Measurements from ENCODE around the gene GPR180.

Gene GPR180

GRCh38 chr13:94601446-94602431 lies at the start of gene GPR180:
GPR180 (plus strand) TSS chr13:94601857; CDS start chr13:94601928, 71 bp downstream.
- peak; percentile 75 for DNase-seq (ENCODE audit: low read depth)

- DNase-seq (ENCODE audit: low read depth) = no peak
Observed at GRCh38 chr13:94552095-94552494, 49.6 kb upstream of the GPR180 start.

- DNase-seq (ENCODE audit: low read depth) = no peak
Observed at GRCh38 chr13:94553766-94554165, 47.9 kb upstream of the GPR180 start.

GRCh38 chr13:94556041-94556440 lies 45.6 kb upstream of the GPR180 start:
- no peak for DNase-seq (ENCODE audit: low read depth)

GRCh38 chr13:94556621-94557020 lies 45.0 kb upstream of the GPR180 start:
- no peak for DNase-seq (ENCODE audit: low read depth)

GRCh38 chr13:94557684-94558235 lies 43.9 kb upstream of the GPR180 start:
- DNase-seq (ENCODE audit: low read depth) = no peak

- DNase-seq (ENCODE audit: low read depth) = no peak
Observed at GRCh38 chr13:94558716-94559115, 42.9 kb upstream of the GPR180 start.

GRCh38 chr13:94559222-94559795 lies 42.3 kb upstream of the GPR180 start:
- no peak for DNase-seq (ENCODE audit: low read depth)

GRCh38 chr13:94560116-94560515 lies 41.5 kb upstream of the GPR180 start:
- no peak for DNase-seq (ENCODE audit: low read depth)

- no peak for DNase-seq (ENCODE audit: low read depth)
Observed at GRCh38 chr13:94561126-94561525, 40.5 kb upstream of the GPR180 start.

- DNase-seq (ENCODE audit: low read depth) = no peak
Observed at GRCh38 chr13:94567581-94567980, 34.1 kb upstream of the GPR180 start.

GRCh38 chr13:94568443-94568842 lies 33.2 kb upstream of the GPR180 start:
- no peak for DNase-seq (ENCODE audit: low read depth)

- no peak for DNase-seq (ENCODE audit: low read depth)
Observed at GRCh38 chr13:94569615-94570014, 32.0 kb upstream of the GPR180 start.

- DNase-seq (ENCODE audit: low read depth) = no peak
Observed at GRCh38 chr13:94579063-94579462, 22.6 kb upstream of the GPR180 start.

GRCh38 chr13:94583926-94584325 lies 17.7 kb upstream of the GPR180 start:
- no peak for DNase-seq (ENCODE audit: low read depth)

GRCh38 chr13:94585543-94586101 lies 16.0 kb upstream of the GPR180 start:
- no peak for DNase-seq (ENCODE audit: low read depth)

- DNase-seq (ENCODE audit: low read depth) = no peak
Observed at GRCh38 chr13:94586371-94586770, 15.3 kb upstream of the GPR180 start.

- no peak for DNase-seq (ENCODE audit: low read depth)
Observed at GRCh38 chr13:94588541-94588940, 13.1 kb upstream of the GPR180 start.

- no peak for DNase-seq (ENCODE audit: low read depth)
Observed at GRCh38 chr13:94590744-94591143, 10.9 kb upstream of the GPR180 start.

GRCh38 chr13:94595001-94595949 lies 6.4 kb upstream of the GPR180 start:
- peak; percentile 18 for DNase-seq (ENCODE audit: low read depth)

GRCh38 chr13:94595950-94596574 lies 5.6 kb upstream of the GPR180 start, which contains the start of gene TGDS:
TGDS (minus strand) TSS chr13:94596152; CDS start chr13:94596136, 16 bp downstream.
- DNase-seq (ENCODE audit: low read depth) = peak; percentile 78
